HepG2 (cell line): ENCODE data around the gene DIPK1A. TPM values are rescaled to one million over a fixed set of nuclear protein-coding genes. Genes with fewer than 3 reads are reported as not detected.

Experiments
- ATAC-seq: fragments of 200-7000 bp; cut with Tn5 transposase; 3 replicates; pipeline ENCODE4 v1.9.1; 2020; ENCODE audit warnings: mild to moderate bottlenecking, moderate library complexity
- BruUV-seq: library from RNA; stranded (reverse); fragments of 400-500 nt; replicated peaks from 2 replicates; lab custom pipeline; 2021; lab: Mats Ljungman, UMichigan
- CTCF ChIA-PET: fragments of 300-600 bp; formaldehyde crosslinking; extraction: SDS; loops from one replicate; lab custom pipeline; 2021; ENCODE audit warnings: low total read pairs, inconsistent platforms, low intra/inter-chr PET ratio; lab: Yijun Ruan, JAX
- POLR2A ChIA-PET: fragments of 350-600 bp; sonication (Branson Sonifier 250); formaldehyde crosslinking; loops from one replicate; lab custom pipeline; 2020; ENCODE audit warnings: antibody characterized with exemption, inconsistent platforms; lab: Yijun Ruan, JAX
- DNase-seq: peaks from one replicate; pipeline ENCODE4 v3.0.0-alpha.2; 2015; ENCODE audit warnings: low spot score
- FAIRE-seq: peaks from 3 replicates; lab custom pipeline; 2011; peaks lifted over from hg19 to GRCh38; lab: Jason Lieb, UNC
- H2AFZ ChIP-seq: one replicate; pipeline ENCODE4 v1.6.1; 2011; ENCODE audit warnings: low read length, inconsistent platforms
- H3K27ac ChIP-seq: fragments of 300-600 bp; 3 replicates; pipeline ENCODE4 v1.8.0; 2011; ENCODE audit warnings: mixed run types, mild to moderate bottlenecking, mixed read lengths, low read length, inconsistent platforms; ENCODE audit not compliant: insufficient read depth; ENCODE audit errors: extremely low read length
- H3K27me3 ChIP-seq, 2 experiments: fragments of 200-600 bp in 1 of 2; 2 replicates in 1 of 2; 3 replicates in 1 of 2; pipeline versions ENCODE4 v1.6.0 to v1.8.0; 2011; ENCODE audit warnings: low read length in 2 of 2, mild to moderate bottlenecking in 2 of 2, moderate library complexity in 2 of 2, inconsistent platforms in 1 of 2; ENCODE audit not compliant: insufficient read depth in 2 of 2, control insufficient read depth in 1 of 2
- H3K36me3 ChIP-seq, 2 experiments: fragments of 200-600 bp in 1 of 2; replicated peaks in 1 of 2; 2 replicates in 1 of 2; 3 replicates in 1 of 2; pipeline versions ENCODE4 v1.5.1 to v1.8.0; 2011; ENCODE audit warnings: low read length in 2 of 2, inconsistent platforms in 1 of 2; ENCODE audit not compliant: insufficient read depth in 2 of 2, control insufficient read depth in 1 of 2
- H3K4me1 ChIP-seq: 2 replicates; pipeline ENCODE4 v1.5.1; 2012; ENCODE audit warnings: low read length, inconsistent platforms; ENCODE audit not compliant: insufficient read depth
- H3K4me2 ChIP-seq: 2 replicates; pipeline ENCODE4 v1.6.0; 2011; ENCODE audit warnings: low read depth, low read length, inconsistent platforms
- H3K4me3 ChIP-seq, 3 experiments: fragments of 200-600 bp in 1 of 3; sonication (generic), shearing (Covaris generic) in 1 of 3; replicated peaks in 1 of 3; 2 replicates each; pipeline ENCODE4 v1.5.1; 2011 to 2016; ENCODE audit warnings: low read length in 3 of 3, inconsistent platforms in 2 of 3, low read depth in 2 of 3, mild to moderate bottlenecking in 2 of 3, control low read depth in 1 of 3, mixed read lengths in 1 of 3; ENCODE audit not compliant: insufficient read depth in 1 of 3
- H3K79me2 ChIP-seq: one replicate; pipeline ENCODE4 v1.6.1; 2011; ENCODE audit warnings: low read length, inconsistent platforms; ENCODE audit not compliant: insufficient read depth
- H3K9ac ChIP-seq: 2 replicates; pipeline ENCODE4 v1.6.0; 2011; ENCODE audit warnings: mild to moderate bottlenecking, low read depth, low read length, inconsistent platforms; ENCODE audit not compliant: insufficient read depth
- H3K9me3 ChIP-seq: 2 replicates; pipeline ENCODE4 v1.5.1; 2012; ENCODE audit warnings: mild to moderate bottlenecking, low read length
- H4K20me1 ChIP-seq: 2 replicates; pipeline ENCODE4 v1.6.0; 2011; ENCODE audit warnings: inconsistent platforms, mild to moderate bottlenecking, low read length, moderate library complexity; ENCODE audit not compliant: insufficient read depth
- ELF1 ChIP-seq: sonication (generic); formaldehyde crosslinking; IDR thresholded peaks from 2 replicates; pipeline ENCODE4 v1.4.0; 2020; ENCODE audit warnings: missing genetic modification reagents
- HOXD1 ChIP-seq: sonication (generic); formaldehyde crosslinking; IDR thresholded peaks from 2 replicates; pipeline ENCODE4 v1.5.0; 2020; ENCODE audit warnings: missing genetic modification reagents
- MAFG ChIP-seq: sonication (generic); formaldehyde crosslinking; IDR thresholded peaks from 2 replicates; pipeline ENCODE4 v1.5.1; 2020; ENCODE audit warnings: mild to moderate bottlenecking, missing genetic modification reagents
- MED1 ChIP-seq: sonication (generic); formaldehyde crosslinking; IDR thresholded peaks from 2 replicates; pipeline ENCODE4 v1.4.0; 2020; ENCODE audit warnings: missing genetic modification reagents
- MTA1 ChIP-seq: sonication (generic); formaldehyde crosslinking; IDR thresholded peaks from 2 replicates; pipeline ENCODE4 v1.4.0; 2020; ENCODE audit warnings: missing genetic modification reagents, mild to moderate bottlenecking, borderline replicate concordance
- WGBS: methylation state at CpG from one replicate; pipeline ENCODE4 v1.1.6; 2017; ENCODE audit warnings: low lambda C conversion rate; 5-methylcytosine and 5-hydroxymethylcytosine counted together
- in situ Hi-C: cut with HindIII; loops from 2 replicates; pipeline ENCODE4 v1.10.0; 2017; ENCODE audit warnings: low pct_unique_long_range_greater_than_20kb; ENCODE audit not compliant: extremely low pct_ligation_motif_present
- intact Hi-C: fragments of 100-400 bp; cut with micrococcal nuclease; formaldehyde crosslinking; loops from one replicate; pipeline ENCODE4 v1.10.0; 2022; ENCODE audit not compliant: unreplicated experiment
- polyA plus RNA-seq, 8 experiments: library from polyadenylated mRNA; depleted of rRNA in 3 of 8; stranded (reverse) in 7 of 8; unstranded in 1 of 8; fragments of >200 nt; fragmentation: Illumina TruSeq in 4 of 8; extraction: Trizol in 4 of 8; gene quantifications; 2 replicates each; pipeline versions ENCODE4 v1.2.1 to v1.2.3, GENCODE V29; 2011 to 2016; ENCODE audit warnings: low read depth in 4 of 8, missing spikeins in 1 of 8, mixed read lengths in 1 of 8; ENCODE audit not compliant: insufficient read depth in 1 of 8
- total RNA-seq, 5 experiments: library from RNA; depleted of rRNA; stranded (reverse); fragments of >200 nt; fragmentation: Illumina TruSeq; extraction: Trizol; gene quantifications; 2 replicates each; pipeline ENCODE4 v1.2.3, GENCODE V29; 2016; ENCODE audit warnings: low read depth in 1 of 5
- TF ChIP-seq, protein P1 (sequence below): sonication (generic); formaldehyde crosslinking; IDR thresholded peaks from 2 replicates; pipeline ENCODE4 v1.5.0; 2020; ENCODE audit warnings: missing genetic modification reagents
- TF ChIP-seq, protein P2 (sequence below): sonication (generic); formaldehyde crosslinking; IDR thresholded peaks from 2 replicates; pipeline ENCODE4 v1.5.0; 2020; ENCODE audit warnings: mild to moderate bottlenecking, missing genetic modification reagents, borderline replicate concordance

DIPK1A gene
- total and polyA plus RNA-seq, 2 of the 13 experiments (the other 11 are each of a cell fraction or from before 2014, with no cell fraction given), result 8.4 TPM

DNA sequence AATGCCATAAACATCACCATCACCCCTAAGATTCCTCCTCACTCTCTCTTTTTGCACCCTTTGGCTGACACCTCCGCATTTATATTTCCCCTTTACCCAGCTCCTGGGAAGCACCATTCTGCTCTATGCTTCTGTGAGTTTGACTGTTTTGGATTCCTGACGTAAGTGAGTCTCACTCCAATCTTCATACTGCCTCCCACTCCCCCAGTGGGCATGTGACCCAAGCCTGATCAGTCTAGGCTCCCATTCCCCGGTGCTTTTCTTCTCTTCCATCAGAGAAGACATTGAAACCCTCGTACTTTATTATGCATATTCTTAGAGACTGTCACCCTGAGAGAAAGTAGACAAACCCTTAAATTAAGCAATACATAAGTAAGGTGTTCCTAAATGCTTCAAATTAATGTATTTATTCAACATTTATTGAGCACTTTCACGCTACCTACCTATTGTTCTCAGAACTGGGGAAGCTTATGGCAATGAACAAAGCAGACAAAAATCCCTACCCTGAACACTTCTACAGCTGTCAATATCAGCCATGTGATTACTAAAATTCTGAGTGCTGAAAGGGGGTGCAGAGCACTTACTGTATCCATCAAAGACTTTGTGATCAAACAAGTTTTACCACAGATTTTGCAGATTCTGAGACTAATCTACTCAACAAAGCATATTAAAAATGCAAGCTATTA lies 43.4 kb upstream of the DIPK1A start:
- no TSS peak for BruUV-seq
- Histone ChIP-seq H4K20me1 (no peaks in the 10 kb centered on the region), H3K4me1 (0 out of 2 replicates have a peak, but pooled peaks cover 5% of the 10 kb centered on the region), H2AFZ (no peak overlapping the region), H3K9me3 (no peaks in the 10 kb centered on the region), H3K79me2 (no peaks in the 10 kb centered on the region), H3K36me3 (no peaks in the 10 kb centered on the region), H3K4me3 (no peak overlapping the region), H3K9ac (no peak overlapping the region), H3K27me3 (peaks cover 0 to 8% of the 10 kb centered on the region in 2 experiments; a peak in 1 of 5 replicates), H3K27ac (no peak overlapping the region), H3K4me2 (no peak overlapping the region)
- FAIRE-seq, result no peak
- no peak for ATAC-seq
- in situ Hi-C loops, result no loop called here
- TF ChIP-seq, protein P1, sequence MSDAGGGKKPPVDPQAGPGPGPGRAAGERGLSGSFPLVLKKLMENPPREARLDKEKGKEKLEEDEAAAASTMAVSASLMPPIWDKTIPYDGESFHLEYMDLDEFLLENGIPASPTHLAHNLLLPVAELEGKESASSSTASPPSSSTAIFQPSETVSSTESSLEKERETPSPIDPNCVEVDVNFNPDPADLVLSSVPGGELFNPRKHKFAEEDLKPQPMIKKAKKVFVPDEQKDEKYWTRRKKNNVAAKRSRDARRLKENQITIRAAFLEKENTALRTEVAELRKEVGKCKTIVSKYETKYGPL (CRISPR knock-in tag), result no peak
- TF ChIP-seq HOXD1 (CRISPR knock-in tag) (no peak), MTA1 (CRISPR knock-in tag) (no peak), MED1 (CRISPR knock-in tag) (no peak), MAFG (CRISPR knock-in tag) (no peak), ELF1 (no peak)
- TF ChIP-seq, protein P2, sequence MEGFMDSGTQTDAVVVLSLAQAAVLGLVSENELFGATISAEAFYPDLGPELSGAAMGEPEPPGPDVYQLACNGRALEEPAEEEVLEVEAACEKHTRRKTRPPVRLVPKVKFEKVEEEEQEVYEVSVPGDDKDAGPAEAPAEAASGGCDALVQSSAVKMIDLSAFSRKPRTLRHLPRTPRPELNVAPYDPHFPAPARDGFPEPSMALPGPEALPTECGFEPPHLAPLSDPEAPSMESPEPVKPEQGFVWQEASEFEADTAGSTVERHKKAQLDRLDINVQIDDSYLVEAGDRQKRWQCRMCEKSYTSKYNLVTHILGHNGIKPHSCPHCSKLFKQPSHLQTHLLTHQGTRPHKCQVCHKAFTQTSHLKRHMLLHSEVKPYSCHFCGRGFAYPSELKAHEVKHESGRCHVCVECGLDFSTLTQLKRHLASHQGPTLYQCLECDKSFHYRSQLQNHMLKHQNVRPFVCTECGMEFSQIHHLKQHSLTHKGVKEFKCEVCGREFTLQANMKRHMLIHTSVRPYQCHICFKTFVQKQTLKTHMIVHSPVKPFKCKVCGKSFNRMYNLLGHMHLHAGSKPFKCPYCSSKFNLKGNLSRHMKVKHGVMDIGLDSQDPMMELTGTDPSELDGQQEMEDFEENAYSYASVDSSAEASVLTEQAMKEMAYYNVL (CRISPR knock-in tag), result no peak
- WGBS, result 13% methylated on average over 5 of the region's 5 CpGs
- POLR2A ChIA-PET, result no interaction called here
- CTCF ChIA-PET, result no interaction called here
- no peak for DNase-seq
- intact Hi-C loops, result no loop called here
